Fibroblast of lung (primary cell): ENCODE results near the gene CHST15. TPM values are rescaled to one million over a fixed set of nuclear protein-coding genes. Genes with fewer than 3 reads are reported as not detected.
"Not testable (repeated sequence)": the region's sequence is repeated elsewhere in the genome, so short reads cannot be mapped to it uniquely, and the experiment has no call there.

Source experiments
- DNase-seq, 2 donors: peaks; one replicate each; pipeline versions ENCODE4 v3.0.0 to v3.0.0-alpha.2; 2010; ENCODE audit warnings: low read depth in 2 of 2
- H2AFZ ChIP-seq: 2 replicates; pipeline ENCODE4 v1.5.1; 2012; ENCODE audit warnings: low read length, control low read depth, inconsistent platforms
- H3K27ac ChIP-seq: 2 replicates; pipeline ENCODE4 v1.5.1; 2011; ENCODE audit warnings: low read length, control low read depth; ENCODE audit not compliant: insufficient read depth
- H3K27me3 ChIP-seq: 2 replicates; pipeline ENCODE4 v1.5.1; 2011; ENCODE audit warnings: mild to moderate bottlenecking, low read length; ENCODE audit not compliant: control insufficient read depth, insufficient read depth
- H3K36me3 ChIP-seq: 2 replicates; pipeline ENCODE4 v1.5.1; 2011; ENCODE audit warnings: low read length; ENCODE audit not compliant: control insufficient read depth, insufficient read depth
- H3K4me1 ChIP-seq: 2 replicates; pipeline ENCODE4 v1.5.1; 2011; ENCODE audit warnings: low read length; ENCODE audit not compliant: control insufficient read depth, insufficient read depth; ENCODE audit errors: extremely low read depth
- H3K4me2 ChIP-seq: 2 replicates; pipeline ENCODE4 v1.5.1; 2011; ENCODE audit warnings: low read length, control low read depth; ENCODE audit not compliant: insufficient read depth; ENCODE audit errors: extremely low read depth
- H3K4me3 ChIP-seq, 4 experiments: fragments of 200-600 bp in 1 of 4; sonication (generic) in 1 of 4; replicated peaks in 1 of 4; 2 replicates each; pipeline ENCODE4 v1.5.1; 2011 to 2016; ENCODE audit warnings: low read length in 4 of 4, low read depth in 3 of 4, mild to moderate bottlenecking in 3 of 4, control low read depth in 2 of 4, inconsistent platforms in 1 of 4, mixed read lengths in 1 of 4; ENCODE audit not compliant: insufficient read depth in 1 of 4; ENCODE audit errors: control extremely low read depth in 1 of 4
- H3K79me2 ChIP-seq: 2 replicates; pipeline ENCODE4 v1.5.1; 2012; ENCODE audit warnings: mild to moderate bottlenecking, low read length, inconsistent platforms; ENCODE audit not compliant: control insufficient read depth, insufficient read depth
- H3K9ac ChIP-seq: 2 replicates; pipeline ENCODE4 v1.5.1; 2011; ENCODE audit warnings: mild to moderate bottlenecking, low read length, control low read depth; ENCODE audit not compliant: insufficient read depth
- H3K9me3 ChIP-seq: 2 replicates; pipeline ENCODE4 v1.5.1; 2012; ENCODE audit warnings: low read depth, low read length; ENCODE audit not compliant: control insufficient read depth, insufficient read depth
- H4K20me1 ChIP-seq: 2 replicates; pipeline ENCODE4 v1.5.1; 2011; ENCODE audit warnings: low read length; ENCODE audit not compliant: control insufficient read depth, insufficient read depth; ENCODE audit errors: extremely low read depth
- EZH2 ChIP-seq: IDR thresholded peaks from 2 replicates; pipeline ENCODE4 v1.5.1; 2012; ENCODE audit warnings: low read length, control low read depth, mild to moderate bottlenecking; ENCODE audit errors: missing control alignments
- polyA plus RNA-seq, 2 donors: library from polyadenylated mRNA; depleted of rRNA in 1 of 2; stranded (reverse) in 1 of 2; unstranded in 1 of 2; fragments of >200 nt; gene quantifications; 2 replicates each; pipeline ENCODE4 v1.2.1, GENCODE V29; 2011 to 2012; ENCODE audit warnings: missing spikeins in 1 of 2
- total RNA-seq: library from RNA; depleted of rRNA; stranded (reverse); fragments of >200 nt; gene quantifications from 2 replicates; pipeline ENCODE4 v1.2.1, GENCODE V29; 2014
- TF ChIP-seq, protein P1 (sequence below), 2 donors: IDR thresholded peaks in 1 of 2; conservative IDR thresholded peaks in 1 of 2; 1 replicate in 1 of 2; 2 replicates in 1 of 2; pipeline ENCODE4 v1.5.1; 2011 to 2012; ENCODE audit warnings: low read length in 2 of 2, control low read depth in 1 of 2, inconsistent platforms in 1 of 2, low read depth in 1 of 2, mild to moderate bottlenecking in 1 of 2

The CHST15 gene
- total and polyA plus RNA-seq, 2 donors (not counting 1 experiment from before 2014, with no cell fraction given): 5.0 to 7.9 TPM

DNA sequence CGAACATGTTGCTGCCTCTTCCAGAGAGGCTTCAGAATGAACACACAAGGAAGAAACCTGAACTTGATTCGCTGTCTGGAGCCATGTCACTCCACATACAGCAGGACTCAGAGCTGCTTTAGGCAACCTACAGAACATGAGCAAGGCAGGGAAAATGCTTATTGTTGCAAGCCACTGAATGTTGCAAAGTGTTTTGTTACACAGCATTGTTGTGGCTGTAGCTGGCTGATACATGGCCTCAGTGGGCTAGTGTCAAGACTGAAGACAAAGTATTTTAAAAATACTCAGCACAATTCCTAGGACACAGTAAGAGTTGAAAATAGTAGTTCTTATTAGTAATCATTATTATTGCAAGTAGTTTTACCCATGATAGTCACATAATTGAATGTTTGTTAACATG is 3.1 kb upstream of the CHST15 start:
- no peaks in the 10 kb centered on the region for H4K20me1 ChIP-seq
- TF ChIP-seq, protein P1, sequence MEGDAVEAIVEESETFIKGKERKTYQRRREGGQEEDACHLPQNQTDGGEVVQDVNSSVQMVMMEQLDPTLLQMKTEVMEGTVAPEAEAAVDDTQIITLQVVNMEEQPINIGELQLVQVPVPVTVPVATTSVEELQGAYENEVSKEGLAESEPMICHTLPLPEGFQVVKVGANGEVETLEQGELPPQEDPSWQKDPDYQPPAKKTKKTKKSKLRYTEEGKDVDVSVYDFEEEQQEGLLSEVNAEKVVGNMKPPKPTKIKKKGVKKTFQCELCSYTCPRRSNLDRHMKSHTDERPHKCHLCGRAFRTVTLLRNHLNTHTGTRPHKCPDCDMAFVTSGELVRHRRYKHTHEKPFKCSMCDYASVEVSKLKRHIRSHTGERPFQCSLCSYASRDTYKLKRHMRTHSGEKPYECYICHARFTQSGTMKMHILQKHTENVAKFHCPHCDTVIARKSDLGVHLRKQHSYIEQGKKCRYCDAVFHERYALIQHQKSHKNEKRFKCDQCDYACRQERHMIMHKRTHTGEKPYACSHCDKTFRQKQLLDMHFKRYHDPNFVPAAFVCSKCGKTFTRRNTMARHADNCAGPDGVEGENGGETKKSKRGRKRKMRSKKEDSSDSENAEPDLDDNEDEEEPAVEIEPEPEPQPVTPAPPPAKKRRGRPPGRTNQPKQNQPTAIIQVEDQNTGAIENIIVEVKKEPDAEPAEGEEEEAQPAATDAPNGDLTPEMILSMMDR (conservative IDR thresholded peaks at IDR 0.05 in 1 of 2, IDR thresholded peaks at IDR 0.05 in 1 of 2; ENCODE audit: low read depth in 1 of 2, low read length in 2 of 2): no peak
- TF ChIP-seq EZH2: no peak
- no peak for DNase-seq
- no peak overlapping the region for H3K4me2 ChIP-seq
- H3K4me1 ChIP-seq: no peaks in the 10 kb centered on the region
- H3K27me3 ChIP-seq: peaks cover 2% of the 10 kb centered on the region
- no peaks in the 10 kb centered on the region for H3K9me3 ChIP-seq
- H3K9ac ChIP-seq: no peak overlapping the region
- no peak overlapping the region for H3K4me3 ChIP-seq
- H3K27ac ChIP-seq: no peak overlapping the region
- H3K79me2 ChIP-seq: no peaks in the 10 kb centered on the region
- no peak overlapping the region for H2AFZ ChIP-seq
- H3K36me3 ChIP-seq: no peaks in the 10 kb centered on the region

DNA sequence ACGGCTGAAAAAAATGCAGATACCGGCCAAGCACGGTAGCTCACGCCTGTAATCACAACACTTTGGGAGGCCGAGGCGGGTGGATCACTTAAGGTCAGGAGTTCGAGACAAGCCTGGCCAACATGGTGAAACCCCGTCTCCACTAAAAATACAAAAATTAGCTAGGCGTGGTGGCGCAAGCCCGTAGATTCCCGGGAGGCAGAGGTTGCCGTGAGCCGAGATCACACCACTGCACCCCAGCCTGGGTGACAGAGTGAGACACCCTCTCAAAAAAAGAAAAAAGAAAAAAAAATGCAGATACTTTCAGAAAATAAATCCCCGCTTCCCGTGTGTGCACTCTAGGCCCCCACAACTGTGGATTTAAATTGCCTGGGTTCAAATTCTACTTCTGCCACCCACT is 2.4 kb upstream of the CHST15 start:
- H3K27ac ChIP-seq, H3K4me3 ChIP-seq, DNase-seq, H3K36me3 ChIP-seq, H4K20me1 ChIP-seq, H2AFZ ChIP-seq, H3K9me3 ChIP-seq, H3K9ac ChIP-seq, H3K4me1 ChIP-seq, H3K79me2 ChIP-seq, H3K27me3 ChIP-seq, H3K4me2 ChIP-seq: not testable (repeated sequence)

DNA sequence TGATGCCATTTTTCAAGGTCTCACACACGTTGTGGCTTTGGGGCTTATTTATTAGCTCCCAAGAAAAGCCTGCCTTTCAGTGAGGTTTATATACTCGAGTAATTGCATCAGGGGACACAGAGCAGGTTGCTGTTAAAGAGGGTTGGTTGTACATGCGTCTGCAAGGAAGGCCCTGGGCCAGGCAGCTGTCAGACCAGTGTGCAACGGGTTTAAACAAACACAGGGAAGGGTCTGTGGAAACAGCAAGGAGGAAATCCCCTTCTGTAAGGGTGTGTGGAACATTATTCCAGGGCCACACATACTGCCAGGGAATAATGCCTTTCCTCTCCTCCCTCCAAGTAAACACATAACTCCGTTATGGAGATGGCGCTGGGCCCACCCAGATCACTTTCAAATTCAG is 1.7 kb upstream of the CHST15 start:
- H3K79me2 ChIP-seq: no peaks in the 10 kb centered on the region
- H3K4me3 ChIP-seq: no peak overlapping the region
- H3K9ac ChIP-seq: no peak overlapping the region
- H3K9me3 ChIP-seq: no peaks in the 10 kb centered on the region
- H3K4me1 ChIP-seq: no peaks in the 10 kb centered on the region
- H4K20me1 ChIP-seq: no peaks in the 10 kb centered on the region
- no peaks in the 10 kb centered on the region for H3K36me3 ChIP-seq
- no peak overlapping the region for H2AFZ ChIP-seq
- no peak overlapping the region for H3K4me2 ChIP-seq
- H3K27me3 ChIP-seq: peaks cover 2% of the 10 kb centered on the region
- no peak overlapping the region for H3K27ac ChIP-seq
- TF ChIP-seq, protein P1 (conservative IDR thresholded peaks at IDR 0.05 in 1 of 2, IDR thresholded peaks at IDR 0.05 in 1 of 2; ENCODE audit: low read depth in 1 of 2, low read length in 2 of 2): no peak
- TF ChIP-seq EZH2: no peak
- peak in 1 of 2 donors; percentile 10 for DNase-seq
